NCI-H1694 (cell line): ENCODE data around the gene ZAR1.
"Not testable (repeated sequence)": the region's sequence is repeated elsewhere in the genome, so short reads cannot be mapped to it uniquely, and the experiment has no call there.

Source experiments
- DNase-seq: peaks from one replicate; lab custom pipeline; 2025; lab: John Stamatoyannopoulos, UW

Gene ZAR1

GRCh38 chr4:48490012-48490679 is at the start of gene ZAR1:
Gene ZAR1, plus strand, starts transcription at chr4:48490252. Its CDS starts 40 bp downstream, at chr4:48490292.
- no peak for DNase-seq

DNA sequence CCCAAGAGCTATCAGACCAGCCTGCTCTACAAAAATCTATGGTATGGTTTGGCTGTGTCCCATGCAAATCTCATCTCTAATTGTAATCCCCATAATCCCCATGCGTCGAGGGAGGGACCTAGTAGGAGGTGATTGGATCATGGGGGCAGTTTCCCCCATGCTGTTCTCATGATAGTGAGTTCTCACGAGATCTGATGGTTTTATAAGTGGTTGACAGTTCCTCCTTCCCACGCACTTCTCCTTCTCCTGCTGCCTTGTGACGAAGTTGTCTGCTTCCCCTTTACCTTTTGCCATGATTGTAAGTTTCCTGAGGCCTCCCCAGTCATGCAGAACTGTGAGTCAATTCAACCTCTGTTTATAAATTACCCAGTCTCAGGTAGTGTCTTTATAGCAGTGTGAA is 49.1 kb upstream of the ZAR1 start:
- not testable (repeated sequence) for DNase-seq

- DNase-seq, result no peak
These were observed 44.3 kb upstream of the ZAR1 start for GRCh38 chr4:48445704-48446103.

GRCh38 chr4:48446642-48447041 is 43.4 kb upstream of the ZAR1 start:
- DNase-seq, result no peak

DNA sequence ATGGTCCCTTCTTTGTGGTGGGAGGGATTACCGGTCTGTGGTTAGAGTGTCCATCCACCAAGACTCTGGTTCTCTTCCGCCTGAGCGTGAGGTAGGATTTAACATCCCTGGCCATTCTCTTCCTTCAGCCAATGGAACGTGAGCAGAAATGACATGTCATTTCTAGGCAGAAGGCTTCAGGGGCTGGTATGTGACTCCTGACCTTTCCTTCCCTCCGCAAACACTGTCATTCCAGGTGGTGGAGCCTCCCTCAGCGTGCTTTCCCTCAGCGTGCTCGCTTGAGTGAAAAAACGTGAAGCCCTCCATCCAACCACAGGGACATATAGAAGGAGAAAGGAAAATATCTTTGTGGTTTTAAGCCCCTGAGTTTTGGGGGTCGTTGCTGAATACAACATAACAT is 40.9 kb upstream of the ZAR1 start:
- DNase-seq, result no peak

DNA sequence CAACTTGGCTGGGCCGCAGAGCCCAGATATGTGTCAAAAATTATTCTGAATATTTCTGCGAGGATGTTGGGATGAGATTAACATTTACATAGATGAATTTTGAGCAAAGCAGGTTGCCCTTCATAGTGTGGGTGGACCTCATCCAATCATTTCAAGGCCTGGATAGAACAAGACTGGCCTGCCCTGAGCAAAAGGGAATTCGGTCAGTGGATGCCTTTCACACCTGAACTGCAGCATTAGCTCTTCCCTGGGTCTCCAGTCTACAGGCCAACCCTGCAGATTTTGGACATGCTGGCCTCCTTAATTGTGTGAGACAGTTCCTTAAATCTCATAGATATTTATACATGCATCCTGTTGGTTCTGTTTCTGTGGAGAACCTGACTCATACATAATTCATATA is 39.3 kb upstream of the ZAR1 start:
- DNase-seq, result no peak

- not testable (repeated sequence) for DNase-seq
These were observed 38.4 kb upstream of the ZAR1 start for GRCh38 chr4:48451656-48452055.

DNA sequence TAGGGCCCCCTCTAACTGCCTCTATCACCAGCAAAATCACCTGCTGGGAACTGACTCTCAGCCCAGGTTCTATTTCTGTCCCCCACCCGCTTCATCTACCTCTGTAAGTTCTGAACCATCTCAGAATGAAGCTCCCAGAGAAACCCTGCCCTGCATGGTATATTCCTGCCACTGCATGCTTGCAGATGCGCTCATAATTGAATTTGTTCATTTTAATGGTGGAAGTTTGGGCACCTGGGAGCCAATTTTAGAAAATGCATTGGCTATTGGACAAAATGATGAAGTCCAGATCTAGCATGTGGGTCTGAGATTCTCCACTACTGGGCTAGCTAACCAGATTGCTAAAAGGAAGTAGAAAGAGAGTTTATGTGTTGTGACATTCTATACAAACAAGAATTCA is 35.5 kb upstream of the ZAR1 start:
- DNase-seq, result no peak

DNA sequence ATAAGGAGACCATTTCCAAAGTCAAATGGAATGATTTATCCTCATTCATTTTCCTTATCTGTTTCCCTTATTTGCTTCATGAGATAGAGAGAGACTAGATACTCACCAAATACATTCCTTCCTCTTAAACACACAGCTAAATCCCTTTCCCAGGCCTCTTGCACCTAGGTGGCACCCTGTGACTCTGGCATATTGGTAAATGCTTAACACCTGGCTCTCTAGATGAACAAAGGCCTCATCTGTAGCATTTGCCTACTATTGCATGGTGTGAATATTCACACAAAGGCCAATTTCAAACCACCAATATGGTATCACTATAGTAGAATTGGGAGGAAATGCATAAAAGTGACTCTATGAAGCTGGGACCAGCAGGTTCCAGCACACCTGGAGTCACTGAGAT is 29.1 kb upstream of the ZAR1 start:
- DNase-seq, result no peak

GRCh38 chr4:48462363-48462762 is 27.7 kb upstream of the ZAR1 start:
- no peak for DNase-seq

- DNase-seq, result no peak
These were observed 22.6 kb upstream of the ZAR1 start for GRCh38 chr4:48467442-48467841.

- no peak for DNase-seq
These were observed 22.2 kb upstream of the ZAR1 start for GRCh38 chr4:48467891-48468290.

DNA sequence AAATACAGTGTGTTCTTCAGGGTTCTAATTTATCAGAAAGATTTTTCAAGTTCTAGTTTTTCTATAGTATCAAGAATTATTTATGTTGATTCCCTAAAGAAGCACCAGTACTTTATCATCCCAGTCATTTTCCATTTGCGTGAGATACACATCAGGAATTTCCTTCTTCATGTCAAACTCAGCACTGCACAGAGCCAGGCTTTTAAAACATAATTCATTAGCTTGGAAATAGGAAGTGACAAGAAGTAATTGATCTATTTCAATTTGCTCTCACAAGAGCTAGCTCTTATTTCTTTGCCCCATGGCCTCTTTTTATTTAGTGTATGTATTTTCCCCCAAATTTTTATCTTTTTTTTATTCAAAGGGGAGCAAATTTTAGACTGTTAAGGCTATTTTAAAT is 19.9 kb upstream of the ZAR1 start:
- no peak for DNase-seq

DNA sequence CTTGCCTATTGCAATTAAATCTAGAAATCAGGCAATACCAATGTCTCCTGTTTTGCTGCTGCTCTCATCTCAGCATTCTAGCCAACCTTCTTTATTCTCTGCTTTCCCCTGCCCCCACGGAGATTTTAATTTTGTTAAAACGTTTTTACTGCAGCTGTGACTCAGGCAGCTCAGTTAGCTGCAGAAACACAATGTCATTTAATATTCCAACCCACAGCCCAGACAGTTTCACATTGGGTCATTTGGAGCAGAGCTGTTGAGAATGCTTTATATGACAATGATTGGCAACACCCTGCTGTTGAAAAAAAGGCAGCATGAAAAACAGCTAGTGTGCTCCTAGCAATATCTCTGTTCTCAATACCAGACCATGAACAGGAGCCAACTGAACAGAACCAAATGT is 19.5 kb upstream of the ZAR1 start:
- no peak for DNase-seq

DNA sequence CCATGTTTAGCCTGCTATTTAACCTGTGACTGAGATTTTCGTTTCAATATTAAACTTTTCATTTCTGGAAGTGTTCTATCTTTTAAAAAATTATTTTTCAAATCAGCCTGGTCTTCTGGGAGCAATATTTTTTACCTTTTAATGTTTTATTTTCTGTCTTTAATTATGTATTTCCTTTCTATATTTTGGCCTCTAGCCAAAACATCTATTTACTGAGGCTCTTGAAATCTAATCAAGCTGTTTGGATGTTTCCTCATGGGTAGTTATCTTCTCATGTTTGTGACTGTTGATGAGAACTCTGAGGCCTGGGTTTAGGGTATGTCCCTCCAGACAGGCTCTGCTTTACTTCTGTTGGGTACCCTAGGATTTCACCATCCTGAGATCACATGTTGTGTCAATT is 17.3 kb upstream of the ZAR1 start:
- no peak for DNase-seq

- DNase-seq, result no peak
These were observed 14.3 kb upstream of the ZAR1 start for GRCh38 chr4:48475770-48476169.

DNA sequence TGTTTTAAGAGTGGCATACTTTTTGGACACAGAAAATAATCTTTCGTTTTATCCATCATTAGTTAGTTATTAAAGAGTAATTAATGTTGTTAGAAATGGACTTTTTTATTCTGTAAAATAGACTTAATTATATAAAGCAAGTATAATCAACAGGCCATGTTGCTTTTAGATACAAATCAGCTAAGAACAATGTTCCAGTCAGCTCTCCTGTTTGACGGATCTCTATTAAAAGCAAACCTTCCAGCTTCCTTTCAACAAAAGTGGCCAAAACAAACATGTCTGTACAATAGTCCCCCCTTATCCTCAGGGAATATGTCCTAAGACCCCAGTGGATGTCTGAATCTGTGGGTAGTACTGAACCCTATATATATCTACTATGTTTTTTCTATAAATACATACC is 11.8 kb upstream of the ZAR1 start:
- DNase-seq, result no peak

- DNase-seq, result no peak
These were observed 8.5 kb upstream of the ZAR1 start for GRCh38 chr4:48481581-48481980.

DNA sequence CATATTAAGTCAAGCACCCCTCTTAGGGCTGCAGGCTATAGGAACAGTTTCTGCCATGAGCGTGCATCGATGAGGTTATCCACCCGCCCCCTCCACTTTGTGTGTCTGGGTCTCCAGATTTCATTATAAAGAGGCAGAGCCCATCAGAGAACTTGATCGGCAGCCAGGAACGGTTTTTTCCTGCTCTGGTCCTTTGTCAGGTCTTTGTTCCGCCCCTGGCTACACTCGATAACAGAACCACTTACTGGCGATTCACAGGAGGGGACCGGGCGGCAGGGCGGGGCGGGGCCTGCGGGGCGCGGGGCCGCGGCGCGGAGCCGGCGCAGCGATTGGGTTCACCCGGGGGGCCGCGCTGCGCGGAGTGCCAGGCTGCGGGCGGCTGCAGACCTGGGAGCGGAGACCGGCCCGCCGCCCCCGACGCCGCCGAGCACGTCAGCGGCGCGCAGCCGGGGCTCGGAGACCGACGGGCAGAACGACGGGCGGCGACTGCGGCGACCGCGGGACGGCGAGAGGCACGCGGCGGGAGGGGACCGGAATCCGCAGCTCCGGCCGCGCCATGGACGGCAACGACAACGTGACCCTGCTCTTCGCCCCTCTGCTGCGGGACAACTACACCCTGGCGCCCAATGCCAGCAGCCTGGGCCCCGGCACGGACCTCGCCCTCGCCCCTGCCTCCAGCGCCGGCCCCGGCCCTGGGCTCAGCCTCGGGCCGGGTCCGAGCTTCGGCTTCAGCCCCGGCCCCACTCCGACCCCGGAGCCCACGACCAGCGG is 6.9 kb upstream of the ZAR1 start, which contains the start of gene SLC10A4:
Gene SLC10A4 (plus strand): TSS at position 338 of the 771 bp plus-strand sequence. CDS start 219 bp downstream, at position 557.
- no peak for DNase-seq

GRCh38 chr4:48483777-48484493 is 6.1 kb upstream of the ZAR1 start:
- no peak for DNase-seq

- DNase-seq, result no peak
These were observed 5.4 kb upstream of the ZAR1 start for GRCh38 chr4:48484494-48485168.

DNA sequence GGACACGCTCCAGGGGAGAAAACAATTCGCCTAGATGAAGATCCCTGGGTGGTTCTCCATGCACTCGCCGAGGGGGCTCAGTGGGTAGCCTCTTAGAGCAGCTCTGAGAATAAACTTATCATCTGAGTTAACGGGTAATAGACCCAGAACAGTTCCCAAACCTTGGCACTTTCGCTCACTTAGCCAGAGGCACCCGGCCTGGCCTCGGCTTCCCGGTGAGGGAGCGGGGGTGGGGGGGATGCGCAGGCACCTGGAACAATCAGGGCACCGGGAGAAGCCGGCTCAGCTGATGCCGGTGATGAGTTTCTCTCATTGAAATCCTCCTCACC is 405 bp upstream of the ZAR1 start:
- DNase-seq, result no peak
